ENCODE data around the gene FAM181A.

Gene FAM181A

GRCh38 chr14:93895023-93895604 lies 32.0 kb upstream of the FAM181A start:
- Mint-ChIP-seq H3K36me3 (no peaks in the 10 kb centered on the region), H3K4me1 (no peaks in the 10 kb centered on the region), H3K4me3 (no peak overlapping the region), H3K27ac (peak overlapping the region; percentile 11), H3K27me3 (peaks cover 29 to 34% of the 10 kb centered on the region in 2 donors), H3K9me3 (peaks cover 0 to 2% of the 10 kb centered on the region in 2 donors)
- DNase-seq: no peak
- no peak for ATAC-seq (replicated peaks)

DNA sequence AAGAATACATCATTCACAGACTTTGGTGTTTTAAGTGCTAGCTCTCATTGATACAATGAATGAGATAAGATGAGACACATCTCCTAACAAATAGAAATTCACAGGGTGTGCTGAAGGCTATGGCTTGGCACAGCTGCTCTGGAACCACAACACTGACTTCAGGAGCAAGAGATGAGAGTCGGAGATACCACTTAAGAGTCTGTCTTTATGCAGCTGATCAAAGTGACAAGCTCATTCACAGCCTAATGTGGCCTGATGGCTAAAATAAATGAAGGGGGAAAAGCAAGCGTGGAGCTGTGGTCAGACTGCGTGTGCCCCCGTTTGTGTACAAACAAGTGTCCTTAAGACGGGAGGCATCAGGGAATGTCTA lies 29.7 kb upstream of the FAM181A start:
- H3K4me3 Mint-ChIP-seq: no peak overlapping the region
- DNase-seq (no peak), ATAC-seq (replicated peaks) (no peak)
- no peaks in the 10 kb centered on the region for H3K4me1 Mint-ChIP-seq
- H3K9me3 Mint-ChIP-seq: peaks cover 4% of the 10 kb centered on the region in 2 donors
- H3K36me3 Mint-ChIP-seq: no peaks in the 10 kb centered on the region
- H3K27ac Mint-ChIP-seq: no peak overlapping the region
- H3K27me3 Mint-ChIP-seq: peaks cover 24 to 26% of the 10 kb centered on the region in 2 donors

DNA sequence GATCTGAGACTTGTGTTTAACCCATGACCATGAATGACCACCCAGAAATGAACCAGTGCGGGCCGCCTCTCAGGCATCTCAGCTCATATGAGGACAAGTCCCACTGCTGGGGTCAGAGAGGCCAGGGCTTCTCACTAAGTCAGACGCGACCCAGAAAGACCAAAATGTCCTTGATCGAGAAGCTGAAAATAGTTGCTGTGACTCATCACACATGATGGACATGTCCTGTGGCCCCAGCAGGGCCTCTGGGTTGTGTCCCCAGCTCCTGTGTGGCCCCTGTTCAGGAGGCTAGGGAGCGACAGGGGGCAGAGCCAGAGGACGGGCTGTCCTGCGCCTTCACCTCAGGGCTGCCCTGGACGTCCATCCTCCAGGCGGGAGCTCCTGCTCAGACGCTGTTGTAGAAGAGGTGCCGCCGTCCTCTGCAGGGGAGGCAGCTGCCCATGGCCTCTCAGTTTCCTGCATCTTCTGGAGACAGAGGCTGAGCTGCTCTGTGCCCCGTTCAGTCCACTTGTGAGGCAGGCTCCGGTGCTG lies 29.0 kb upstream of the FAM181A start:
- H3K9me3 Mint-ChIP-seq: peaks cover 4% of the 10 kb centered on the region in 2 donors
- H3K4me3 Mint-ChIP-seq: no peak overlapping the region
- DNase-seq: no peak
- peaks cover 27 to 33% of the 10 kb centered on the region in 2 donors for H3K27me3 Mint-ChIP-seq
- no peaks in the 10 kb centered on the region for H3K36me3 Mint-ChIP-seq
- H3K27ac Mint-ChIP-seq: no peak overlapping the region
- ATAC-seq (replicated peaks): no peak
- no peaks in the 10 kb centered on the region for H3K4me1 Mint-ChIP-seq

DNA sequence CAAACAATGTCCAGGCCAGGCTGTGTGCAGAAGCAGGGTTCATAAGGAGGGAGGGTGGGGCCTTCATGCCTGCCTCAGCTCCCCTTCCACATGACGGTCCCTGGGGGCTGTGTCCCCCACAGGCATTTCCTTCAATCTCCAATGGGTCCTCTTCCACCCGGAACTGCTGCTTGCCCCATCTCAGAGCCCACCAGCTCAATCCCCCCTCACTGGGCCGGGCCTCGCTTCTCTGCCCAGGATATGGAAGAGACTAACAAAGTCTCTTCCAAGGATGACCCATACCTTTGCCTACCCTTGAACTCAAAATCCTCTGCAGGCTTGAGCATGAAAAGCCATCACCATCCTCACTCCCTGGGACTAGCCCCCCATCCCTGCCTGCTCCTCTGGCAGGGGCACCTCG lies 28.4 kb upstream of the FAM181A start:
- Mint-ChIP-seq H3K9me3 (peaks cover 4% of the 10 kb centered on the region in 2 donors), H3K36me3 (no peaks in the 10 kb centered on the region), H3K27ac (peak overlapping the region; percentile 37), H3K27me3 (peaks cover 33 to 38% of the 10 kb centered on the region in 2 donors), H3K4me3 (no peak overlapping the region), H3K4me1 (no peaks in the 10 kb centered on the region)
- ATAC-seq (replicated peaks) (no peak), DNase-seq (no peak)

- Mint-ChIP-seq H3K4me3 (no peak overlapping the region), H3K27me3 (peaks cover 30 to 36% of the 10 kb centered on the region in 2 donors), H3K4me1 (no peaks in the 10 kb centered on the region), H3K36me3 (no peaks in the 10 kb centered on the region), H3K27ac (no peak overlapping the region), H3K9me3 (peaks cover 4% of the 10 kb centered on the region in 2 donors)
- DNase-seq (no peak), ATAC-seq (replicated peaks) (no peak)
Measured at GRCh38 chr14:93901813-93902212, 25.3 kb upstream of the FAM181A start.

DNA sequence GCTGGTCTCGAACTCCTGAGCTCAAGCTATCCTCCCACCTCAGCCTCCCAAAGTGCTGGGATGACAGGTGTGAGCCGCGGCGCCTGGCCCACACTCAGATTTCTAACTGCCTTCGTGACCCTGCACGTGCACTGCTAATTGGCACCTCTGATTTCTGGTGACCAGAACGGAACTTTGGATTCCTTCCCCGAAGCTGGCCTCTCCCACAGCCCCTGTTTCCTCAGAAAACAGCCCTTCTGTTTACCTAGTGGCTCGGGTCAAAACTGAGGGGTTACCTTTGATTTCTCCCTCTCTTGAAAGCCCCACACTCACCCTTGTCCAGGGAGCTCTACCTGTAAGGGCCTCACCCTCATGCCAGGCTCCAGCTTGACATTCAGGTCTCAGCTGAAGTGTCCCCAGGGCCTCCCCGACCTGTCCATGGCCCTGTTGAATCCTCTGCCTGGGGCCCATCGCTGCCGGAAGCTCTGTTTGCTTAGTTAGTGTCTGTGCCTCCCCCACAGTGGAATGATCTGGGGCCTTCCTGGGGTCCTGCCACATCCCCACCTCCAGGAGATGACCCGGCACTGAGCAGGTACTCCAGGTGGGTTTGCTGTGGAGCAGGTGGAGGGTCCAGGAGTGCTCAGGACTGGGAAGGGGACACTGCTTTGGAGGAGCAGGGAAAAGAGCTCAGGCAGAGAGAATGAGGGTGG lies 24.4 kb upstream of the FAM181A start:
- H3K27me3 Mint-ChIP-seq: peaks cover 30 to 33% of the 10 kb centered on the region in 2 donors
- ATAC-seq (replicated peaks): no peak
- no peaks in the 10 kb centered on the region for H3K36me3 Mint-ChIP-seq
- H3K4me1 Mint-ChIP-seq: no peaks in the 10 kb centered on the region
- H3K9me3 Mint-ChIP-seq: peaks cover 4% of the 10 kb centered on the region in 2 donors
- DNase-seq: no peak
- H3K27ac Mint-ChIP-seq: no peak overlapping the region
- H3K4me3 Mint-ChIP-seq: no peak overlapping the region

- H3K36me3 Mint-ChIP-seq: no peaks in the 10 kb centered on the region
- peaks cover 37 to 38% of the 10 kb centered on the region in 2 donors for H3K27me3 Mint-ChIP-seq
- no peak overlapping the region for H3K4me3 Mint-ChIP-seq
- ATAC-seq (replicated peaks): peak in 1 of 2 donors; percentile 12
- peaks cover 4% of the 10 kb centered on the region in 2 donors for H3K9me3 Mint-ChIP-seq
- no peak for DNase-seq
- no peaks in the 10 kb centered on the region for H3K4me1 Mint-ChIP-seq
- H3K27ac Mint-ChIP-seq: no peak overlapping the region
Measured at GRCh38 chr14:93903342-93904184, 23.6 kb upstream of the FAM181A start.

- Mint-ChIP-seq H3K36me3 (no peaks in the 10 kb centered on the region), H3K27ac (no peak overlapping the region), H3K9me3 (peaks cover 1 to 2% of the 10 kb centered on the region in 2 donors), H3K4me3 (no peak overlapping the region), H3K27me3 (peaks cover 45 to 51% of the 10 kb centered on the region in 2 donors), H3K4me1 (no peaks in the 10 kb centered on the region)
- ATAC-seq (replicated peaks) (no peak), DNase-seq (no peak)
Measured at GRCh38 chr14:93905623-93906022, 21.5 kb upstream of the FAM181A start.

GRCh38 chr14:93906341-93907329 lies 20.5 kb upstream of the FAM181A start:
- H3K36me3 Mint-ChIP-seq: no peaks in the 10 kb centered on the region
- no peak overlapping the region for H3K4me3 Mint-ChIP-seq
- H3K27ac Mint-ChIP-seq: no peak overlapping the region
- H3K9me3 Mint-ChIP-seq: no peaks in the 10 kb centered on the region
- DNase-seq (peak; percentile 35), ATAC-seq (replicated peaks) (peak; percentile 77 to 82)
- H3K4me1 Mint-ChIP-seq: no peaks in the 10 kb centered on the region
- H3K27me3 Mint-ChIP-seq: peaks cover 42 to 52% of the 10 kb centered on the region in 2 donors

DNA sequence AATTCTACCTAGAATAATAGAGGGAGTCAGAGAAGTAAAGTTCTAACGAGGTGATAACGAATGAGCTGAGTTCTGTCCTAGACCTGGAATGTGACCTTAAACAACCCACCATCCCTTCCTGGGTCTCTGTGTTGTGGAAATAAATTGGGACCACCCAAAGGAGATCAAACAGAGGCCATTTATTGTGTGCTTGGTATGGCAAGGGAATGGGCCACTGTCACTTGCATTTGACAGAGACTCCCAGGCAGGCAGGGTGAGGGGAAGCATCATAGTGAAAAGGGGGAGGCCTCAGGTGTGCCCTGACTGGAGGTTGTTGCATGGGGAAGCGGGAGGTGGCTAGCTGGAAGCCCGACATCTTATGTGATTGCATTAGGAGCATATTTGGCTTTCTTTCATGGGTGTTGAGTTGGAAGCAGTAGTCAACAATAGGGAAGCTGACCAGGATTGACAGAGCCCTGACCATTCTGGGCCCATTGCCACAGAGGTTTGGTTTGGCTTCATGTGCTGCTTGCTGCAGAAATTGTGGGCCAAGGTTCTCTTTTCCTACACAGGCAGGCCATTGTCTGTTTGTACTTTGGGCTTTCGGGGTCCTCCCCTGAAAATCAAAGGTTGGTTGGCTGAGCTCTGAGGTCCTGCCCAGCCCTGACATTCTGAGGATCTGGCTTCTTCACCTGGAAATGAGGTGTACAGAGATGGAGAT lies 17.6 kb upstream of the FAM181A start:
- H3K27ac Mint-ChIP-seq: no peak overlapping the region
- no peak overlapping the region for H3K4me3 Mint-ChIP-seq
- no peaks in the 10 kb centered on the region for H3K36me3 Mint-ChIP-seq
- ATAC-seq (replicated peaks): no peak
- peaks cover 20 to 31% of the 10 kb centered on the region in 2 donors for H3K27me3 Mint-ChIP-seq
- H3K9me3 Mint-ChIP-seq: peaks cover 0 to 2% of the 10 kb centered on the region in 2 donors
- DNase-seq: no peak
- H3K4me1 Mint-ChIP-seq: no peaks in the 10 kb centered on the region

DNA sequence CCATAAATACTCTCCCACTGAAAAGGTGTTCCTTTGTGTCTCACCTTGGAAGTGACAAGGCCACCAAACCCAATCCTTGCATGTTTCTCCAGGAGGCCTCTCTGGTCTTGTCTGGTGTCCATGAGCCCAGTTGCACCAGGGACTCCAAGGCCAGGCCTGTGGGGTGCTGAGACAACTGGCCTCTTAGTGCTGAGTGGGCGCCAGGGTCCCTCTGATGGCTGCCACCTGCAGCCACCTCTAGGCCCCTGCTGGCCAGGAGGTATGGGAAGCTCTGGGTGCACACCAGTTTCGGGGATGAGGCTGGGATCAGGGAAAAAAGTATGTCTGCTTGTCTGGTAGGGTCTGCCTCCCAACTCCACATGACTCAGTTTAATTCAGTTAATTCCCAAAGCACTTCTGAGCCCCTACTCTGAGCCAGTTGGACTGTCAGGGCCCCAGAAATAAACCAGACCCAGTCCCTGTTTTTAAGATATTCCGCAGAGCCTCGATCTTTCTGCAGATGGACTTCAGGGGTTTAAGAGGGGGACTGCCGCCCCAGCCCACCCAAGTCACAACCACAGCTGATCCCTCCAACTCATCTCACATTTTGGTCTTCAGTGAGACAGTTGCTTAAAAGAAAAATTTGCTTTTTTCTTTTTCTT lies 15.0 kb upstream of the FAM181A start:
- H3K27me3 Mint-ChIP-seq: peaks cover 23 to 37% of the 10 kb centered on the region in 2 donors
- no peaks in the 10 kb centered on the region for H3K4me1 Mint-ChIP-seq
- no peak for DNase-seq
- H3K4me3 Mint-ChIP-seq: no peak overlapping the region
- no peaks in the 10 kb centered on the region for H3K36me3 Mint-ChIP-seq
- H3K9me3 Mint-ChIP-seq: peaks cover 0 to 2% of the 10 kb centered on the region in 2 donors
- H3K27ac Mint-ChIP-seq: no peak overlapping the region
- ATAC-seq (replicated peaks): no peak

DNA sequence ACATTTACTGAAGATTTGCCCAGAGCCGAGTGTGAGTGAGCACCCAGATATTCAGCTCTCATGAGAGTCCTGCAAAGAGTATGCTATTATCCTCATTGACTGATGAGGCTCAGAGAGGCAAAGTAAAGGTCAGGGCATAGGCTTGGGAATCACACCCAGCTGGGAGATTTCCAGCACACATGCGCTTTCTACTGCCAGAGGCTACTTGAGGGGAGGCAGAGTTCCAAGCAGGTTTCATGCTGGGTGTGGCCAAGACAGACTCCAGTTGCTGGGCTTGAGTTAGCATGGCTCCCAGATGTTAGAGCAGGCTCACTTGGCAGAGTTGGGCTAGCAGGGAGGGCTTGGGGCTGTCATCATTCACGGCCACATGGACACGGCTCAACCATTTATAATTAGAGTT lies 14.4 kb upstream of the FAM181A start:
- Mint-ChIP-seq H3K27me3 (peaks cover 24 to 36% of the 10 kb centered on the region in 2 donors), H3K9me3 (peaks cover 0 to 2% of the 10 kb centered on the region in 2 donors), H3K4me1 (no peaks in the 10 kb centered on the region), H3K27ac (no peak overlapping the region), H3K4me3 (no peak overlapping the region), H3K36me3 (no peaks in the 10 kb centered on the region)
- no peak for ATAC-seq (replicated peaks)
- no peak for DNase-seq

DNA sequence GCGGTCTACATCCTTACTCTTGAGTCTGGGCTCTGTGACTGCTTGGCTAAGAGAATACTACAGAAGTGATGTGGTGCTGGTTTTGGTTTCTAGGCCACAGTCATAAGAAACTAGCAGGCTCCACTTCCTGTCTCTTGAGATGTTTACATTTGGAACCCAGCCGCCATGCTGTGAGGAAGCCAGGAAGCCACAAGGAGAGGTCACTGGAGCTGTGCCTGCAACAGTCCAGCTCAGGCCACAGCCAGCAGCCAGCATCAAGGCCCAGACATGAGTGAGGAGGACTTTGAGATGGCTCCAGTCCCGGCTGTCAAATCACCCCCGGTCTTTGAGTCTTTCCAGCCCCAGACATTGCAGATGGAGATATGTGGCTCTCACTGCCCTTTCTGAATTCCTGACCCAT lies 12.9 kb upstream of the FAM181A start:
- H3K27me3 Mint-ChIP-seq: peaks cover 16 to 29% of the 10 kb centered on the region in 2 donors
- no peaks in the 10 kb centered on the region for H3K4me1 Mint-ChIP-seq
- H3K36me3 Mint-ChIP-seq: no peaks in the 10 kb centered on the region
- no peak for DNase-seq
- ATAC-seq (replicated peaks): peak in 1 of 2 donors; percentile 27
- H3K9me3 Mint-ChIP-seq: peaks cover 0 to 2% of the 10 kb centered on the region in 2 donors
- no peak overlapping the region for H3K27ac Mint-ChIP-seq
- no peak overlapping the region for H3K4me3 Mint-ChIP-seq
